Measurements from ENCODE around the gene CSMD2. TPM values are rescaled to one million over a fixed set of nuclear protein-coding genes. Genes with fewer than 3 reads are reported as not detected.

Gene CSMD2
- total RNA-seq, 1 donor from 2014 or later = 0.98 TPM

DNA sequence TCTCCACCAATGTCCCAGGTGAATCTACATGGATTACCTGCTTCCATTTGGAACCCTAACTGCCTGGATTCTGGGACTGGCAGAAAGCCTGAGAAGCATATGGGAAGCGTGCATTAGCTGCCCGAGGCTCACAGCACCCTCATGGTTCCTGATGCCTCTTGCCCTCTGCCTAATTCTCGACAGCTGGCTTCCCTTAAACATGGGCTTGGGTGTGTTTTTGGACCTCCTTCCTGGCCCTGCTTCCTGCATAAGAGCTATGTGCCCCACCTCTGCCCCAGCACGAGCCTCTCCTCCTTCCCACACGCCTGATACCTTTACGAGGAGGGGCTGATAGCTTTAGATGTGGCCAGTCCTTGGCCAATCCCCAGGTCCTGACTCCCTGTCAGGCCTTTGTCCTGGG, 453.5 kb downstream of the CSMD2 start:
- H3K4me3 ChIP-seq (ENCODE audit: low read depth, low read length) = no peak overlapping the region
- DNase-seq (ENCODE audit: low read depth) = no peak
- TF ChIP-seq, protein P1, sequence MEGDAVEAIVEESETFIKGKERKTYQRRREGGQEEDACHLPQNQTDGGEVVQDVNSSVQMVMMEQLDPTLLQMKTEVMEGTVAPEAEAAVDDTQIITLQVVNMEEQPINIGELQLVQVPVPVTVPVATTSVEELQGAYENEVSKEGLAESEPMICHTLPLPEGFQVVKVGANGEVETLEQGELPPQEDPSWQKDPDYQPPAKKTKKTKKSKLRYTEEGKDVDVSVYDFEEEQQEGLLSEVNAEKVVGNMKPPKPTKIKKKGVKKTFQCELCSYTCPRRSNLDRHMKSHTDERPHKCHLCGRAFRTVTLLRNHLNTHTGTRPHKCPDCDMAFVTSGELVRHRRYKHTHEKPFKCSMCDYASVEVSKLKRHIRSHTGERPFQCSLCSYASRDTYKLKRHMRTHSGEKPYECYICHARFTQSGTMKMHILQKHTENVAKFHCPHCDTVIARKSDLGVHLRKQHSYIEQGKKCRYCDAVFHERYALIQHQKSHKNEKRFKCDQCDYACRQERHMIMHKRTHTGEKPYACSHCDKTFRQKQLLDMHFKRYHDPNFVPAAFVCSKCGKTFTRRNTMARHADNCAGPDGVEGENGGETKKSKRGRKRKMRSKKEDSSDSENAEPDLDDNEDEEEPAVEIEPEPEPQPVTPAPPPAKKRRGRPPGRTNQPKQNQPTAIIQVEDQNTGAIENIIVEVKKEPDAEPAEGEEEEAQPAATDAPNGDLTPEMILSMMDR (conservative IDR thresholded peaks at IDR 0.05; ENCODE audit: low read depth, low read length) = no peak

DNA sequence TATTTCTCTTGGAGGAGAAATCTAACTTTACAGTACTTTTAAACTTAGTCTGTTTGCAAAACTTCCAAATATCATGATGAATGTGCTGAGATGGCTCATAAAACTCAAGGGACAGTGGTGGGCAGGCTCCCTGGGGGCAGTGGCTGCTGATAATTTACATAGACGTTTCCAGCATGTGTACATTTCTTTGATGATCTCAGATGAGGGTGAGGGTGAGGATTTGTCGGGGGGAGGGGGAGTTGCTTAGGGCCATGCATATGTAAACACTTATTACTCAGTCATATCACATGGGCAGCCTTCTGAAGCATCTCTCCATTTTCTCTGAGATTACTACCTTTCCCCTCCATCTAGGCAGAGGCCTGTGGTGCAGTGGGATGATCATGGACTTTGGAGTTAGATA, 454.1 kb downstream of the CSMD2 start:
- H3K4me3 ChIP-seq (ENCODE audit: low read depth, low read length) = no peak overlapping the region
- DNase-seq (ENCODE audit: low read depth) = no peak
- TF ChIP-seq, protein P1 (conservative IDR thresholded peaks at IDR 0.05; ENCODE audit: low read depth, low read length) = no peak

DNA sequence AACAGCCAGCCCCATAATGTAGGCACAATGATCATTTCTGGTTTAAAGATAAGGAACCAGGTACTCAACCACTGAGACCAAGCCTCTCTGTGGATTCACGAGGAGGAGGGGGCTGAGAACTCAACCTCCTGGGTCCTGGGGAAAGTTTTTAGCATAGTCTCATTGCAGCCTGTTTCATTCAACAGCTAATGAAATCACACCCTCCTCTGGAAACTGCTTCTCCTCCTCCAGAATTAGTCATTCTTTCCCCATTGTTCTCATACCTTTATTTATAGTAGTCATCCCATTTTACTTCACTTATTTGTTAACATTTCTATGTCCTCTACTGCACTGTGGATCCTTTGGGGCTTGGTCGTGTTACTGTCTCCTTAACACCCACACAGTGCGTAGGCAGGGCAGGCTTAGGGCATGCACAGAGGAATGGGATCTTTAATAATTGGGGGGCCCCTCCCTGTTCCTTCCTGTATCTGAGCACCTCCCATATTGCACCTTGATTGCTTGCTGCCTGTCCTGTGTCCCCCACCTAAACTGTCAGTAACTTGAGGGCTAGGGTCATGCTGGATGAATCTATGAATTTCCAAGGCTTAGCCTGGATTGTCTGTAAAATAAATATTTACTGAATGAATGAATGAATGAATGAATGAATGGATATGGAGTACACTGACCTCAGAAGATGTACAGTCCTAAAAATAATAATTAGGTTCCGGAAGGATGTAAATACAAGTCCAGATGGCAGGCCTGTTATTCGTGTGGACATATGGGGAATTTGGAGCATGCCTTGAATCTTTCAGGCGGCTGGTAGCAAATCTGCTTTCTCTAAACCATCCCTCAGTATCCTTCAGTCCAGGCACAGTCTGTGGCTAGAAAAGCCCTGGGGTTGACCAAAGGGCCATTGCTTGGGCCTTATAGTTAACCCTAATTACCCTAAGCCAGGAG, 455.0 kb downstream of the CSMD2 start:
- no peak for DNase-seq (ENCODE audit: low read depth)
- TF ChIP-seq, protein P1 (conservative IDR thresholded peaks at IDR 0.05; ENCODE audit: low read depth, low read length) = no peak
- H3K4me3 ChIP-seq (ENCODE audit: low read depth, low read length) = no peak overlapping the region

DNA sequence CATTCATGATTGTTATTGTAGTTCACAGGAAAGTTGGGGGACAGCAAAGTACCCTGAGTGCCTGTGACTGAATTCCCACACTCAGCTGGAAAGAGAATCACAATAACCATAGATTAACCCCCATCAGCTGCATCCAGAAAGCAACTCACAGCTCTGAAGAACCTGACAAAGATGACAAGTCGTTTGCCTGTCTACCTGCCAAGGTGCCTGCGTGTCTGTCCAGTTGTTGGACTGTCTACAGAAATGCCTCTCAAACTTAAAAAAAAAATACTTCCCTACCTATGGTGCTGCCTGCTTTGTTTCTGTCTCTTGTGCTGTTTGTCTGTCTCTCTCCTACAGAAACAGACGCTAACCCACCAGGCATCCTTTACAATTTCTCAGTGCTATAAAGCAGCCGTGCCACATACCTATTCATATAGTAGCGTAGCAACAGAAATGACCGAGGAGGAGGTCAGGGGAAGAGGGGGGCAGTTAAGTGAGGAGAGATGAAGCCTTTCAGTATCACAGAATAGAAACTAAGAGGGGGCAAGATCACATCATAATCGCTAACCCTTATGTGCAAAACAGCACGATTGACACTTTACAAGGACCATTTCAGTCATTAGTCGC, 455.8 kb downstream of the CSMD2 start:
- TF ChIP-seq, protein P1 (conservative IDR thresholded peaks at IDR 0.05; ENCODE audit: low read depth, low read length) = no peak
- no peak overlapping the region for H3K4me3 ChIP-seq (ENCODE audit: low read depth, low read length)
- DNase-seq (ENCODE audit: low read depth) = no peak

DNA sequence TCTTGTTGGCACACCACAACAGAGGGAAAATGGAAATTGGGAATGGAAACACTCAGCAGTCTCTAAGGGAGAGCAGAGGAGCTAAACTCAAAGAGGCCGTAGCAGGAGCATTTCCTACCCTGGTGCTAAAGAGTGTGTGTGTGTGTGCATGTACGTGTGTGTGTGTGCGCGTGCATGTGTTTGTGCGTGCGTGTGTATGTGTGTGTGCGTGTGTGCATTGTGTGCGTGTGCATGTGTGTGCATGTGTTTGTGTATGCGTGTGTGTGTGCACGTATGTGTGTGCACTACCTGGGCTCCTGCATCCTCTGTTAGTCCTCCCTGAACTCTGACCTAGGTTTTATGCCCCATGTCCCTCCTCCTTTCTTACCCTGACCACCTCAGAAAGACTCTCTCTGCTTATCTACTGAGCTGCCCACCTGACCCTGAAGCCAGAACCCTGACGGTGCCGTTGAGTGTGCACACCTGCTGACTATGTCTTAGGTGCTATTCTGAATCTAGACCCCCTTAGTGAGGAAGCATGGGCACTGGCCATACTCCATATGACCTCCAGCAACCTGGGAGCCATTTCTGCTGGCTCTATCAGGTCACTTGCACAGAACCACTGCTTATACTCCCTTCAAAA, 458.3 kb downstream of the CSMD2 start:
- DNase-seq (ENCODE audit: low read depth) = no peak
- TF ChIP-seq, protein P1 (conservative IDR thresholded peaks at IDR 0.05; ENCODE audit: low read depth, low read length) = no peak
- no peak overlapping the region for H3K4me3 ChIP-seq (ENCODE audit: low read depth, low read length)

DNA sequence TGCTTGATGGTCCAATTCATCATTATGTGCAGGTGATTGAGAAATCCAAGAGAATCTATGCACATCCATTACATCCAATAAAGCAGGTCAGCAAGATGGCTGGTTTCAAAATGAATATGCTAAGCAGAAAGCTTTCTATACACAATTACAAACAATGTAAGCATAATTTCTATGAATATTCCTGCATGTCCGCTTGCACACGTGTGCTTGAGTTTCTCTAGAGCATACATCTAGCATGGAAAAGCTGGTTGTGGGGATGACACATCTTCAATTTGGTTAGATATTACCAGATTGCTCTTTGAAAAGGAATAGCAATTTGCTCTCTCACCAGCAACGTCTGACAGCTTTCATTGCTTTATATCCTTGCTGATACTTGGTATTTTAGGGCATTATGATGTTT, 461.6 kb downstream of the CSMD2 start:
- DNase-seq (ENCODE audit: low read depth) = no peak
- H3K4me3 ChIP-seq (ENCODE audit: low read depth, low read length) = no peak overlapping the region

More for the DNA sequence above, 461.6 kb downstream of the CSMD2 start:
- TF ChIP-seq, protein P1 (conservative IDR thresholded peaks at IDR 0.05; ENCODE audit: low read depth, low read length) = no peak
